ENCODE results near the gene PCMT1.

DNA sequence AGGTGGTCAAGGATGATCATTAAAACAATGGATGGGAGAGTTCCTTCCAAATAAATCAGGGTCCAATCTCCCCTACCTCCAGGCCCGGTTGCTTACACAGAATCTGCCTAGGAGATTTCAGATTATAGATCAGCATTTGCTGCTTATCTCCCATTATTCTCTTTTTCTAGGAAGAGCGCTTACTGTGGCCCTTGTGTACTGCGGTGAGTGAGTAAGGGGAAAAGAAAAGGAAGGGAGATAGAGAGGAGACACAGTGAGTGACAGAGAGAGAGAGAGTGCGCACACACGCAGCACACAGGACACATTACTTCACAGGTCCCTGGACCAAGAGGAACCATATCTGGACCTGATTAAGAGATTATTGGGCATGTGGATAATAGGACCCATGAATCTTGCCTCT, 37.8 kb upstream of the PCMT1 start:
- TF ChIP-seq CTCF (IDR thresholded peaks at IDR 0.05): no peak
- no peak for TF ChIP-seq POLR2A (IDR thresholded peaks at IDR 0.05)

All from adrenal gland (tissue), 5 donors.